HL-60 (cell line): ENCODE measurements around the gene MKRN2.

ENCODE experiments used
- DNase-seq, 2 experiments: peaks; one replicate each; pipeline ENCODE4 v3.0.0-alpha.2; 2010 to 2020; ENCODE audit warnings: low read depth in 1 of 2, low spot score in 1 of 2
- H3K27ac ChIP-seq: fragments of 250-450 bp; sonication (Bioruptor Pico); replicated peaks from 2 replicates; pipeline ENCODE4 v1.5.1; 2020; ENCODE audit warnings: mild to moderate bottlenecking, moderate library complexity
- H3K27me3 ChIP-seq: fragments of 250-450 bp; sonication (Bioruptor Pico); 2 replicates; pipeline ENCODE4 v1.5.1; 2021; ENCODE audit warnings: mild to moderate bottlenecking, moderate library complexity; ENCODE audit not compliant: insufficient read depth, poor library complexity, severe bottlenecking
- H3K4me3 ChIP-seq: replicated peaks from 2 replicates; pipeline ENCODE4 v1.5.1; 2011; ENCODE audit warnings: mild to moderate bottlenecking, control low read depth, low read length; ENCODE audit not compliant: insufficient read depth
- CTCF ChIP-seq: IDR thresholded peaks from one replicate; pipeline ENCODE4 v1.5.1; 2011; ENCODE audit warnings: low read length, control low read depth, inconsistent platforms; ENCODE audit not compliant: insufficient read depth
- GABPA ChIP-seq: IDR thresholded peaks from 2 replicates; pipeline ENCODE4 v1.6.1; 2012; ENCODE audit warnings: low read depth
- POLR2AphosphoS5 ChIP-seq: IDR thresholded peaks from 2 replicates; pipeline ENCODE4 v1.6.1; 2012; ENCODE audit warnings: low read depth
- REST ChIP-seq: IDR thresholded peaks from 2 replicates; pipeline ENCODE4 v1.6.1; 2012; ENCODE audit warnings: low read depth; ENCODE audit not compliant: insufficient replicate concordance
- SPI1 ChIP-seq: IDR thresholded peaks from 2 replicates; pipeline ENCODE4 v1.6.1; 2012; ENCODE audit warnings: low read depth, mild to moderate bottlenecking, borderline replicate concordance

Gene MKRN2

GRCh38 chr3:12612514-12613226 is 55.8 kb downstream of the MKRN2 start:
- DNase-seq, result no peak
- no peak overlapping the region for H3K4me3 ChIP-seq
- no peaks in the 10 kb centered on the region for H3K27me3 ChIP-seq
- TF ChIP-seq GABPA (no peak), POLR2AphosphoS5 (no peak), CTCF (no peak), REST (no peak), SPI1 (no peak)
- no peak overlapping the region for H3K27ac ChIP-seq

GRCh38 chr3:12613250-12613649 is 56.4 kb downstream of the MKRN2 start:
- TF ChIP-seq REST (no peak), CTCF (no peak), POLR2AphosphoS5 (no peak), SPI1 (no peak), GABPA (no peak)
- H3K27ac ChIP-seq, result no peak overlapping the region

GRCh38 chr3:12615266-12615665 is 58.4 kb downstream of the MKRN2 start:
- no peak overlapping the region for H3K27ac ChIP-seq
- H3K27me3 ChIP-seq, result no peaks in the 10 kb centered on the region
- H3K4me3 ChIP-seq, result no peak overlapping the region
- no peak for DNase-seq
- TF ChIP-seq GABPA (no peak), POLR2AphosphoS5 (no peak), CTCF (no peak), REST (no peak), SPI1 (no peak)

More at GRCh38 chr3:12613250-12613649, 56.4 kb downstream of the MKRN2 start:
- DNase-seq, result no peak
- Histone ChIP-seq H3K4me3 (no peak overlapping the region), H3K27me3 (no peaks in the 10 kb centered on the region)
